Choroid plexus epithelial cell (primary cell): Measurements from ENCODE around the gene ADRA2B.

Source experiments
- DNase-seq: peaks from one replicate; pipeline ENCODE4 v3.0.0-alpha.2; 2010; ENCODE audit warnings: low read depth
- H3K4me3 ChIP-seq: 2 replicates; pipeline ENCODE4 v1.5.1; 2011; ENCODE audit warnings: low read depth, mild to moderate bottlenecking, control low read depth, low read length, moderate library complexity
- TF ChIP-seq, protein P1 (sequence below): conservative IDR thresholded peaks from 2 replicates; pipeline ENCODE4 v1.5.1; 2011; ENCODE audit warnings: low read depth, mild to moderate bottlenecking, control low read depth, inconsistent platforms, low read length, moderate library complexity

The ADRA2B gene

DNA sequence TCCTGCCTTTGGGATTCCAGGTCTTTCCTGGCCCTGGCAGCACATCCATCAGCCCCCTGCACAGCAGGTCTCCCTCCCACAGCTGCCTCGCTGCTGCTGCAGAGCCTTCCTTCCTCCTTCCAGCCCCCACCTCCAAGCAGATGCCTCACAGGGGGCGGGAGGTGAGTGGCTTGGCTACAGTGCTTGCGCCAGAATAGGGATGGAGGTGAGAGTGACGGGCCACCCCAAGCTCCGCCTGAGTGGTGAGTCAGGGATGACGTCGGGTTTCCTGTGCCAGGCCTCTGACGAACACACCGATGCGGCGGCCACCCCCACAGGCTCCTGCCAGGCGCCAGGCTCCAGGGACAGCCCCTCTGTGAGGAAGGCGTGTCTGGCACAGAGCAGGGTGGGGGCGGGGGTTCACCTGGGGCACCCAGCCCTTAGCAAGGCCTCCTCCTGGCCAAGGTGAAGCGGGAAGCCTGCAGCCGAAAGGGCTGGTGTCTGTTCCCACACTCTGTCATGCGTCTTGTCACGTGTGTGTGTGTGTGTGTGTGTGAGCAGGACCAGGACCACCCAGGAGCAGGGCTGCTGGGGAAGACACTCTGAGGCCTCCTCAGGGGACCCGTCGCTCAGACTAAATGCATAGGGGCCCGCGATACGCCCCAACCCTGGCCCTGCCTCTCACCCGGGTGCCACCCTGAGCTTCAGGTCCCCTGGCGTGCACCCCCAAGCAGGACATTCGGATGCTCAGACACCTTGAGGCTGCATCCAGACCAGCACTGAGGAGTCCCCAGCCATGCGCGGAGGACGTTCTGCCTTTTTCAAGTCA is 32.2 kb upstream of the ADRA2B start:
- peak; percentile 93 for DNase-seq
- TF ChIP-seq, protein P1, sequence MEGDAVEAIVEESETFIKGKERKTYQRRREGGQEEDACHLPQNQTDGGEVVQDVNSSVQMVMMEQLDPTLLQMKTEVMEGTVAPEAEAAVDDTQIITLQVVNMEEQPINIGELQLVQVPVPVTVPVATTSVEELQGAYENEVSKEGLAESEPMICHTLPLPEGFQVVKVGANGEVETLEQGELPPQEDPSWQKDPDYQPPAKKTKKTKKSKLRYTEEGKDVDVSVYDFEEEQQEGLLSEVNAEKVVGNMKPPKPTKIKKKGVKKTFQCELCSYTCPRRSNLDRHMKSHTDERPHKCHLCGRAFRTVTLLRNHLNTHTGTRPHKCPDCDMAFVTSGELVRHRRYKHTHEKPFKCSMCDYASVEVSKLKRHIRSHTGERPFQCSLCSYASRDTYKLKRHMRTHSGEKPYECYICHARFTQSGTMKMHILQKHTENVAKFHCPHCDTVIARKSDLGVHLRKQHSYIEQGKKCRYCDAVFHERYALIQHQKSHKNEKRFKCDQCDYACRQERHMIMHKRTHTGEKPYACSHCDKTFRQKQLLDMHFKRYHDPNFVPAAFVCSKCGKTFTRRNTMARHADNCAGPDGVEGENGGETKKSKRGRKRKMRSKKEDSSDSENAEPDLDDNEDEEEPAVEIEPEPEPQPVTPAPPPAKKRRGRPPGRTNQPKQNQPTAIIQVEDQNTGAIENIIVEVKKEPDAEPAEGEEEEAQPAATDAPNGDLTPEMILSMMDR, result no peak
- peak overlapping the region; percentile 22 for H3K4me3 ChIP-seq

DNA sequence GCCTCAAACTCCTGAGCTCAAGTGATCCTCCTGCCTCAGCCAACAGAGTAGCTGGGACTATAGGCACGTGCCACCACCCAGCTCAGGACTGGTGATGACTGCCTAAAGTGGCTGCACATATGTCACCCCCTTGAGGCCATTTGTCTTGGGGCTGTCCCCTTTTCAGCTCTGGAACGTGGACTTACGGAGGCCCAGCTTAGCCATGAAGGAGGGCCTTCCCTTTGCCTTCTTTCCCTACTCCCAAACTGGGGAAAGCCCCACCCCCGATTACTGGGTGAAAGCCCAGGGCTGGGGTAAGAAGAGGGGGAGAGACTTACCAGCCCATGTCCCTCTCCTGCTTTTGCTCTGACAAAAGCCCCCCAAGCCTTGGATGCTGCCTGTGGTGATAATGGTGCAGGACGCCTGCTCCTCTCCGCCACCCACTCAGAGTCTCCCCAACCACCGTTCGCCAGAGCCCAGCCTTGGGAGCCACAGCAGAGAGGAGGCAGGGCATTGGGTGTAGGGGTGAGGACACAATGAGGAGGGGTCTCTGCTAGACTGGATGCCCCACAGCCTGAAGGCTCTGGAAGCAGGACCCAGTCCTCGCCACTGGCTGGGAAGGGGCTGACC is 31.3 kb upstream of the ADRA2B start:
- no peak overlapping the region for H3K4me3 ChIP-seq
- no peak for DNase-seq
- TF ChIP-seq, protein P1, result no peak

DNA sequence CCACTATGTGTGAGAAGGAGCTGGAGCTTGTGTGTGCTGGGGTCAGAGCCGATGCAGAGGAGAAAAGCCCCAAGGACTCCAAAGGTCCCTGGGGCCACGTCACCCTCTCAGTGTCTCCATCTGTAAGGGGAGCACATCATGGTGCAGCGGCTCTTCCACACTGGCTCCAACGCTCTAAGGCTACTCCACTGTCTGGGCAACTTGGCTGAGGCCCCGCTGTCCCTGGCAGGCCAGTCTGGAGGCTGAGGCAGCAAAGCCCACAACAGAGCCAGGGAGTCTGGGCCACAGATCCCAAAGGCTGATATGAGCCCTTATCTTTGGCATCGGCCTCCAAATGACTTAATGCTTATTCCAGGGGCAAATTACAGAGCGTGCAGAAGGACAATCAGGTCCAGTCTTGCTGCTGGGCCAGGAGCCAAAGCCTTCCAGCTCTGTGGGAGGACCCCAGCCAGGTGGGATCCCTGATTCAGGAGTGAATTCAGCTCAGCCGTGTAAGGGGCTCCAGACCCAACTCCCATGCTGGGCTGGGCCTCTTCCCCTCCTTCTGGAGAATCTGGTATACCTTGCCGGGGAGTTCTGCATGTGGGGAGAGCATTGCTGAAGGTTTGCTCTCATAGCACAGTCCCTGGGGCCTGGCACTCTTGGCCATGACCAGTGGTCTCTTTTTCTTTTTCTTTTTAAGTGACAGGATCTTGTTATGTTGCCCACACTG is 30.7 kb upstream of the ADRA2B start:
- DNase-seq, result no peak
- no peak overlapping the region for H3K4me3 ChIP-seq
- TF ChIP-seq, protein P1, result no peak

DNA sequence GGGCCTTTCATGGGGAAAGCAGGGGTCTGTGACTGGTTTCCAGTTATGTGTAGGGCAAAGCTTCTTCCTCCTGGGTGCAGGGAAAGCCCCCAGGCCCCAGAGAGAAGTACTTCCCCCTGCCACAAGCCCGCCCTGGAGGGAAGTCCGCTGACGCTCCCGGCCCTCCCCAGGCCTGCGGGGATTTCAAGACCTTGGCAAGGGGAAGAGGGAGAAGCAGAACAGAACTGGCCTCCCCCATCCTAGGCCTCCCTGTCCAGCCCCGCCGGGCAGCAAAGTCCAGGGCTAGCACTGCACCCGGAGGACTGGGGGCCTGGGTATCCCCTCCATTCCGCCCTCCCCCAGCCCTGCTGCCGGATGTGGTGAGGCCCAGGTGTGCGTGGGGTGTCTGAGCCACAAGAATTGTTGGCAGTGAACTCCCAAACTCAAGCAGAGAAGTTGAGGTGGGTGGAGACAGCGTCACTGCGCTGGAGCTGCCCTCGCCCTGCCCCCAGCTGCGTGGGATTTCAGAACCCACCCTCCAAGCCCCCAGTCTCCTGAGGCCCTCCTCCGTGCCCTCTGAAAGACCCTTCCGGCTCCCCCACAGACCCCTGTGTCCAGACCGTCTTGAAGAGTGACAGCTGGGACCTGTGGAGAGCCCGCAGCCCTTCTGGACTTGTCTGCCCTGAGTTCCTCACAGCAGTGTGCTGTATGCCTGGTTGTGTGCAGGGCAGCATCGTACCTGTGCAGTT is 29.9 kb upstream of the ADRA2B start:
- TF ChIP-seq, protein P1, result no peak
- H3K4me3 ChIP-seq, result no peak overlapping the region
- DNase-seq, result no peak

DNA sequence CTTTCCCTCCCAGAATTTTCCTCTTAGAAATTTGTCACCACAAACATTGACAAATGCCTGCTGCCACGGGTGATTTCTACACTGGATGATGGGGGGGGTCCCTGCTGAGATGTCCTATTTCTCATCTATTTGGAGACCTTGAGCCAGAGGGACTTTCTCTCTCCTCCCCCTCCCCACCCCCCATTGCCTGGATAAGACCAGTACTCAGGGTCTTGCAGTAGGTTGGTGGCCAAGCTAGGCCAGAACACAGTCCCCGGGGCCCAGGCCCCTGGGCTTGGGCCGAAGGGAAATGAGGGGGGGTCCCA is 29.4 kb upstream of the ADRA2B start:
- no peak for DNase-seq
- TF ChIP-seq, protein P1, result no peak
- H3K4me3 ChIP-seq, result no peak overlapping the region

DNA sequence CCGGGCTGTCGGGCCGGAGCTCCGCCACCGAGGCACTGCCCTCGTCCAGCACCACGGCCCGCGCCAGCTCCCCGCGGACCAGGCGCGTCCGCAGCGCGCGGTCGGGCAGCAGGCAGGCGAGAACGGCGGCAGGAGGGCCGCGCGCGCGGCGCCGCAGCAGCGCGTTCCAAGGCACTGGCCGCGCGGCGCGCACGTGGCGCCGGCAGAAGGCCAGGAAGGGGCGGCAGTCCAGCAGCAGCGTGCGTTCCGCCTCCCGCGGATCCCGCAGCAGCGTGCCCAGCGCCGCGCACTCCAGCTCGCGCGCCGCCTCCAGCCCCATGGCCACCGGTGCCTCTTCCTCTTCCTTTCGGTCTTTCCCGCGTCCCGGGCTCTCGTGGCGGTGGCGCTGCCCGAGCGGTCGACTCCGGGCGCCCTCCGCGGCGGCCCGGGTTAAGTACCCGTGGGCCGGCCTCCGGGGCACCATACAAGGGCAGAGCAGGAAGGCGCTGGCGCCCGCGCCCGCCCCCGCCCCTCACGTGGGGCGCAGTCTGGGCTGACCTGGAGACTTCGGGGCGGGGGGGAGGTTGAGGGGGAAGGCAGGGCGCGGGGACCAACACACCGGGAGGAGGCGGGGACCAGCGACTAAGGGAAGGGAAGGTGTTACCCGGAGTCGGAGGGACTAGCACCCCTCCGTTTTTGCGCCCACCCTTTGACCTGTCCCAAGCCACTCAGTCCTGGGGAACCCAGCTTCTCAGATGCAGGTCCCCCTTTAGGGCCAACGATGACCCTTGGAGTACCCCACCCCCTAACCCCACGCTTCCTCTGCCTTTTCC is 28.9 kb upstream of the ADRA2B start, which contains the start of gene DUSP2:
Gene DUSP2 (minus strand): TSS at position 405 of the 812 bp plus-strand sequence. CDS start 86 bp downstream, at position 319.
- H3K4me3 ChIP-seq, result peak within 1 kb of the TSS; percentile 63
- TF ChIP-seq, protein P1, result no peak
- DNase-seq, result peak; percentile 69
